SK-N-SH (cell line): ENCODE measurements around the gene IVNS1ABP. TPM values are rescaled to one million over a fixed set of nuclear protein-coding genes. Genes with fewer than 3 reads are reported as not detected.

Experiments
- CTCF ChIA-PET: fragments of 300-600, 350-600 bp; formaldehyde crosslinking; extraction: SDS; loops from one replicate; lab custom pipeline; 2021; lab: Yijun Ruan, JAX
- POLR2A ChIA-PET: fragments of 350-600 bp; sonication (Branson Sonifier 250); formaldehyde crosslinking; extraction: SDS; loops from one replicate; lab custom pipeline; 2020; ENCODE audit warnings: antibody characterized with exemption, inconsistent platforms; lab: Yijun Ruan, JAX
- DNase-seq: peaks from one replicate; pipeline ENCODE4 v3.0.0; 2012
- H2AFZ ChIP-seq: fragments of 200-600 bp; sonication (generic); 2 replicates; pipeline ENCODE4 v1.8.1; 2016; ENCODE audit warnings: antibody characterized with exemption, mild to moderate bottlenecking, low read depth
- H3F3A ChIP-seq: fragments of 200-600 bp; sonication (generic); replicated peaks from 2 replicates; pipeline ENCODE3; 2016; ENCODE audit warnings: antibody characterized with exemption, mild to moderate bottlenecking; ENCODE audit not compliant: insufficient read depth
- H3K27ac ChIP-seq, 2 experiments: fragments of 200-500 bp in 1 of 2; fragments of 200-600 bp in 1 of 2; sonication (Bioruptor generic) in 1 of 2; sonication (generic), shearing (Covaris generic) in 1 of 2; 2 replicates each; pipeline versions ENCODE4 v1.5.1 to v1.6.1; 2014 to 2016; ENCODE audit warnings: low read depth in 2 of 2, inconsistent platforms in 1 of 2, low read length in 1 of 2, mild to moderate bottlenecking in 1 of 2, mixed read lengths in 1 of 2
- H3K27me3 ChIP-seq: fragments of 200-600 bp; sonication (generic), shearing (Covaris generic); 2 replicates; pipeline ENCODE4 v1.6.1; 2016; ENCODE audit warnings: mixed run types; ENCODE audit not compliant: insufficient read depth
- H3K36me3 ChIP-seq, 2 experiments: fragments of 200-500 bp in 1 of 2; fragments of 200-600 bp in 1 of 2; sonication (Bioruptor generic) in 1 of 2; sonication (generic) in 1 of 2; replicated peaks in 1 of 2; 2 replicates each; pipeline versions ENCODE3 to v1.5.1; 2014 to 2016; ENCODE audit warnings: low read length in 1 of 2, mild to moderate bottlenecking in 1 of 2; ENCODE audit not compliant: insufficient read depth in 2 of 2, control insufficient read depth in 1 of 2
- H3K4me1 ChIP-seq, 2 experiments: fragments of 200-500 bp in 1 of 2; fragments of 200-600 bp in 1 of 2; sonication (Bioruptor generic) in 1 of 2; sonication (generic), shearing (Covaris generic) in 1 of 2; 2 replicates each; pipeline versions ENCODE4 v1.5.1 to v1.6.1; 2014 to 2016; ENCODE audit warnings: low read depth in 1 of 2, low read length in 1 of 2, mixed run types in 1 of 2; ENCODE audit not compliant: insufficient read depth in 2 of 2, control insufficient read depth in 1 of 2
- H3K4me2 ChIP-seq: fragments of 200-600 bp; sonication (generic), shearing (Covaris generic); 2 replicates; pipeline ENCODE4 v1.6.1; 2017; ENCODE audit warnings: mixed run types
- H3K4me3 ChIP-seq, 2 experiments: fragments of 200-500 bp in 1 of 2; fragments of 200-600 bp in 1 of 2; sonication (Bioruptor generic) in 1 of 2; sonication (generic), shearing (Covaris generic) in 1 of 2; 2 replicates each; pipeline versions ENCODE4 v1.5.1 to v1.8.1; 2014 to 2016; ENCODE audit warnings: low read depth in 2 of 2, inconsistent platforms in 1 of 2, low read length in 1 of 2, mild to moderate bottlenecking in 1 of 2, mixed read lengths in 1 of 2, moderate library complexity in 1 of 2
- H3K79me2 ChIP-seq: fragments of 200-600 bp; sonication (generic); 2 replicates; pipeline ENCODE4 v1.8.1; 2017; ENCODE audit warnings: mild to moderate bottlenecking; ENCODE audit not compliant: insufficient read depth
- H3K9ac ChIP-seq: fragments of 200-600 bp; sonication (generic); 2 replicates; pipeline ENCODE4 v1.6.1; 2017; ENCODE audit warnings: mixed run types
- H3K9me2 ChIP-seq: fragments of 200-600 bp; sonication (generic); 2 replicates; pipeline ENCODE4 v1.6.1; 2017; ENCODE audit warnings: mixed run types
- H3K9me3 ChIP-seq: fragments of 200-600 bp; sonication (generic); 2 replicates; pipeline ENCODE4 v1.6.1; 2017; ENCODE audit warnings: mixed run types, mild to moderate bottlenecking, moderate library complexity
- H4K20me1 ChIP-seq: fragments of 200-600 bp; sonication (generic); 2 replicates; pipeline ENCODE4 v1.6.1; 2017; ENCODE audit warnings: mild to moderate bottlenecking, mixed run types; ENCODE audit not compliant: insufficient read depth
- ELF1 ChIP-seq: IDR thresholded peaks from 2 replicates; pipeline ENCODE4 v1.4.0; 2012
- EP300 ChIP-seq, 2 experiments: IDR thresholded peaks; 2 replicates each; pipeline versions ENCODE4 v1.4.0 to v1.6.1; 2012; ENCODE audit warnings: borderline replicate concordance in 1 of 2, low read depth in 1 of 2, low read length in 1 of 2
- EZH2phosphoT487 ChIP-seq: fragments of 200-600 bp; sonication (generic); IDR thresholded peaks from 2 replicates; pipeline ENCODE4 v1.6.1; 2017; ENCODE audit warnings: low read depth, mixed run types, mild to moderate bottlenecking, antibody characterized with exemption, moderate library complexity, borderline replicate concordance
- FOSL2 ChIP-seq: IDR thresholded peaks from 2 replicates; pipeline ENCODE4 v1.4.0; 2012; ENCODE audit warnings: low read depth, mild to moderate bottlenecking, moderate library complexity, borderline replicate concordance
- MEF2A ChIP-seq: IDR thresholded peaks from 2 replicates; pipeline ENCODE4 v1.4.0; 2012; ENCODE audit warnings: low read depth, borderline replicate concordance
- NFIC ChIP-seq: IDR thresholded peaks from 2 replicates; pipeline ENCODE4 v1.4.0; 2012; ENCODE audit warnings: borderline replicate concordance
- TAF1 ChIP-seq: IDR thresholded peaks from 2 replicates; pipeline ENCODE4 v1.6.1; 2012; ENCODE audit warnings: low read depth, mild to moderate bottlenecking, low read length, moderate library complexity, borderline replicate concordance
- TCF12 ChIP-seq: IDR thresholded peaks from 2 replicates; pipeline ENCODE4 v1.4.0; 2012
- ZBTB33 ChIP-seq: IDR thresholded peaks from 2 replicates; pipeline ENCODE4 v1.4.0; 2012; ENCODE audit warnings: low read depth, borderline replicate concordance
- WGBS: methylation state at CpG from one replicate; pipeline ENCODE4 v1.1.6; 2017; ENCODE audit warnings: low lambda C conversion rate; 5-methylcytosine and 5-hydroxymethylcytosine counted together
- polyA plus RNA-seq, 3 experiments: library from polyadenylated mRNA; depleted of rRNA; stranded (reverse); fragments of >200 nt; gene quantifications; 2 replicates each; pipeline ENCODE4 v1.2.3, GENCODE V29; 2012
- TF ChIP-seq, protein P1 (sequence below): IDR thresholded peaks from 2 replicates; pipeline ENCODE4 v1.4.0; 2012; ENCODE audit warnings: low read depth, borderline replicate concordance

The IVNS1ABP gene
- polyA plus RNA-seq, 1 of the 3 experiments (the other 2 are of a cell fraction) = 24.5 TPM

DNA sequence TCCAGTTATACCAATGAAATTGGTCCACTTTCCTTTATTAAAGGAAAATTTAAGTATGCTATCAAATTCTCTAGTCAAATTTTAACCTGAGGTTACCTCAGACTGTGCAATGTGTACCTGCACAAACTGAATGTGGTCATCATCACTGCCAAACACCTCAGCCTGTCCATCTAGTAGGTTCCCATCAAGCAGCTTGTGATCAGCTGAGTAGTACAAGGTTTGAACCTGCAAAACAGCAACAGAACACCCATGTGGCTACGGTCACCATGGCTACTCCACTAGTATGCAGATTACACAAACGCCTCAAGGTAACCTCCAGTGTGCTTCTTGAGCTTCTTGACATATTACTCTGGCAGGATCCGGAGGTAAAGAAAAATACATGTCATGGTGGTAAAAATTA, 11.6 kb downstream of the IVNS1ABP start (continued):
- TF ChIP-seq, protein P1, sequence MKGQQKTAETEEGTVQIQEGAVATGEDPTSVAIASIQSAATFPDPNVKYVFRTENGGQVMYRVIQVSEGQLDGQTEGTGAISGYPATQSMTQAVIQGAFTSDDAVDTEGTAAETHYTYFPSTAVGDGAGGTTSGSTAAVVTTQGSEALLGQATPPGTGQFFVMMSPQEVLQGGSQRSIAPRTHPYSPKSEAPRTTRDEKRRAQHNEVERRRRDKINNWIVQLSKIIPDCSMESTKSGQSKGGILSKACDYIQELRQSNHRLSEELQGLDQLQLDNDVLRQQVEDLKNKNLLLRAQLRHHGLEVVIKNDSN = no peak
- TF ChIP-seq EZH2phosphoT487 (no peak), EP300 (IDR thresholded peaks at IDR 0.05; ENCODE audit: borderline replicate concordance in 1 of 2, low read depth in 1 of 2, low read length in 1 of 2) (no peak), TCF12 (no peak), ELF1 (no peak)

GRCh38 chr1:185300152-185300551, 16.9 kb downstream of the IVNS1ABP start:
- H3K79me2 ChIP-seq = no peaks in the 10 kb centered on the region
- H3K27me3 ChIP-seq = no peaks in the 10 kb centered on the region
- H3K4me3 ChIP-seq = no peak overlapping the region
- DNase-seq = no peak
- no peaks in the 10 kb centered on the region for H3K4me1 ChIP-seq
- peaks cover 95 to 100% of the 10 kb centered on the region in 2 experiments for H3K36me3 ChIP-seq
- peaks cover 4% of the 10 kb centered on the region for H3F3A ChIP-seq
- no peak overlapping the region for H3K9ac ChIP-seq
- no peak overlapping the region for H2AFZ ChIP-seq
- H3K9me2 ChIP-seq = no peaks in the 10 kb centered on the region
- H3K27ac ChIP-seq = no peak overlapping the region
- TF ChIP-seq TCF12 (no peak), TAF1 (no peak), ZBTB33 (no peak), MEF2A (no peak), NFIC (peak; percentile 55)
- H4K20me1 ChIP-seq = no peaks in the 10 kb centered on the region
- 88% methylated on average over 6 of the region's 6 CpGs for WGBS
- H3K9me3 ChIP-seq = no peaks in the 10 kb centered on the region
- ChIA-PET POLR2A (interaction anchor here (0.7 kb wide), 1 partner anchor 1113 kb away, joined by 3 read pairs; no protein-coding TSS in a partner anchor), CTCF (interaction anchor here (1.0 kb wide), 1 partner anchor 253 kb away, joined by 3 read pairs; no protein-coding TSS in a partner anchor)
- no peak overlapping the region for H3K4me2 ChIP-seq

- no peak for TF ChIP-seq MEF2A
- no peak for TF ChIP-seq FOSL2
- ChIA-PET CTCF (interaction anchor here (0.9 to 1.4 kb wide), 3 partner anchors 71 to 383 kb away, joined by 3 to 6 read pairs (median 3); no protein-coding TSS in a partner anchor), POLR2A (no interaction called here)
- Histone ChIP-seq H3K9me3 (no peaks in the 10 kb centered on the region), H3K4me3 (no peak overlapping the region), H3K27me3 (no peaks in the 10 kb centered on the region), H2AFZ (no peak overlapping the region), H3F3A (peaks cover 17% of the 10 kb centered on the region), H3K27ac (no peak overlapping the region), H3K9me2 (no peaks in the 10 kb centered on the region), H3K79me2 (no peaks in the 10 kb centered on the region), H3K9ac (no peak overlapping the region), H3K4me2 (no peak overlapping the region), H4K20me1 (no peaks in the 10 kb centered on the region), H3K36me3 (peaks cover 89 to 93% of the 10 kb centered on the region in 2 experiments), H3K4me1 (no peaks in the 10 kb centered on the region)
- 96% methylated on average over 2 of the region's 2 CpGs for WGBS
- no peak for DNase-seq
Measured at GRCh38 chr1:185297982-185298381, 19.1 kb downstream of the IVNS1ABP start.
